GM19395 (cell line): Measurements from ENCODE around the gene PCDHGA12.
A peak's percentile ranks its signal among the peaks of the same experiment; 100 is the strongest.

Source experiments
- ATAC-seq: cut with Tn5 transposase; IDR thresholded peaks from one replicate; pipeline ENCODE4 v1.9.1; 2021; ENCODE audit warnings: mild to moderate bottlenecking, moderate library complexity; ENCODE audit not compliant: unreplicated experiment

PCDHGA12 gene

GRCh38 chr5:141439411-141440141 is 9.3 kb downstream of the PCDHGA12 start:
- ATAC-seq, result no peak

- ATAC-seq, result no peak
Observed at GRCh38 chr5:141440341-141440740, 10.0 kb downstream of the PCDHGA12 start.

- ATAC-seq, result no peak
Observed at GRCh38 chr5:141441571-141442170, 11.4 kb downstream of the PCDHGA12 start.

- ATAC-seq, result no peak
Observed at GRCh38 chr5:141465351-141465750, 35.0 kb downstream of the PCDHGA12 start.

- ATAC-seq, result peak; percentile 98
Observed at GRCh38 chr5:141475625-141476131, 45.4 kb downstream of the PCDHGA12 start, which contains the start of gene PCDHGC3. Gene PCDHGC3, plus strand, starts transcription at chr5:141475966. Its CDS starts 151 bp downstream, at chr5:141476117.

- peak; percentile 38 for ATAC-seq
Observed at GRCh38 chr5:141476132-141476911, 46.0 kb downstream of the PCDHGA12 start.

GRCh38 chr5:141477044-141477575 is 46.8 kb downstream of the PCDHGA12 start:
- ATAC-seq, result no peak

- no peak for ATAC-seq
Observed at GRCh38 chr5:141477815-141478214, 47.5 kb downstream of the PCDHGA12 start.

GRCh38 chr5:141478321-141478945 is 48.1 kb downstream of the PCDHGA12 start:
- ATAC-seq, result no peak

- no peak for ATAC-seq
Observed at GRCh38 chr5:141479776-141480175, 49.5 kb downstream of the PCDHGA12 start.
